GM12874 (cell line): ENCODE data around the gene LARGE1.

Experiments used
- TF ChIP-seq, protein P1 (sequence below): IDR thresholded peaks from 2 replicates; pipeline ENCODE4 v1.5.1; 2011; ENCODE audit warnings: low read depth, mild to moderate bottlenecking, control low read depth, low read length, moderate library complexity; ENCODE audit not compliant: insufficient read depth

LARGE1 gene

DNA sequence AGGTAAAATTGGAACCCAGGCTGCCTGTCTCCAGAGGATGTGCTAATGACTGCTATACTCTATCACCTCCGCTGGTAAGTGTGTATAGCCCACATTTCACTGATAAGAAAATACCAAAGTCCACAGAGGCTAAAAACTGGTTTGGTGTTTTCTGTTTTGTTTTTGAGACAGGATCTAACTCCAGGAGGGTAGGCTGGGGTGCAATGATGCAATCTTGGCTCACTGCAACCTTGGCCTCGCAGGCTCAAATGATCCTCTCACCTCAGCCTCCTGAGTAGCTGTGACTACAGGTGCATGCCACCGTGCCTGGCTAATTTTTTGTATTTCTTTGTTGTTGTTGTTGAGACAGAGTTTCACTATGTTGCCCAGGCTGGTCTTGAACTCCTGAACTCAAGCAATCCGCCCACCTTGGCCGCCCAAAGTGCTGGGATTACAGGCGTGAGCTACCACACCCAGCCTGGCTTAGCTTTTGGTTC, 409.8 kb downstream of the LARGE1 start:
- TF ChIP-seq, protein P1, sequence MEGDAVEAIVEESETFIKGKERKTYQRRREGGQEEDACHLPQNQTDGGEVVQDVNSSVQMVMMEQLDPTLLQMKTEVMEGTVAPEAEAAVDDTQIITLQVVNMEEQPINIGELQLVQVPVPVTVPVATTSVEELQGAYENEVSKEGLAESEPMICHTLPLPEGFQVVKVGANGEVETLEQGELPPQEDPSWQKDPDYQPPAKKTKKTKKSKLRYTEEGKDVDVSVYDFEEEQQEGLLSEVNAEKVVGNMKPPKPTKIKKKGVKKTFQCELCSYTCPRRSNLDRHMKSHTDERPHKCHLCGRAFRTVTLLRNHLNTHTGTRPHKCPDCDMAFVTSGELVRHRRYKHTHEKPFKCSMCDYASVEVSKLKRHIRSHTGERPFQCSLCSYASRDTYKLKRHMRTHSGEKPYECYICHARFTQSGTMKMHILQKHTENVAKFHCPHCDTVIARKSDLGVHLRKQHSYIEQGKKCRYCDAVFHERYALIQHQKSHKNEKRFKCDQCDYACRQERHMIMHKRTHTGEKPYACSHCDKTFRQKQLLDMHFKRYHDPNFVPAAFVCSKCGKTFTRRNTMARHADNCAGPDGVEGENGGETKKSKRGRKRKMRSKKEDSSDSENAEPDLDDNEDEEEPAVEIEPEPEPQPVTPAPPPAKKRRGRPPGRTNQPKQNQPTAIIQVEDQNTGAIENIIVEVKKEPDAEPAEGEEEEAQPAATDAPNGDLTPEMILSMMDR: no peak

GRCh38 chr22:33504941-33505625, 415.2 kb downstream of the LARGE1 start:
- TF ChIP-seq, protein P1: no peak

GRCh38 chr22:33496112-33496511, 424.2 kb downstream of the LARGE1 start:
- TF ChIP-seq, protein P1: no peak

DNA sequence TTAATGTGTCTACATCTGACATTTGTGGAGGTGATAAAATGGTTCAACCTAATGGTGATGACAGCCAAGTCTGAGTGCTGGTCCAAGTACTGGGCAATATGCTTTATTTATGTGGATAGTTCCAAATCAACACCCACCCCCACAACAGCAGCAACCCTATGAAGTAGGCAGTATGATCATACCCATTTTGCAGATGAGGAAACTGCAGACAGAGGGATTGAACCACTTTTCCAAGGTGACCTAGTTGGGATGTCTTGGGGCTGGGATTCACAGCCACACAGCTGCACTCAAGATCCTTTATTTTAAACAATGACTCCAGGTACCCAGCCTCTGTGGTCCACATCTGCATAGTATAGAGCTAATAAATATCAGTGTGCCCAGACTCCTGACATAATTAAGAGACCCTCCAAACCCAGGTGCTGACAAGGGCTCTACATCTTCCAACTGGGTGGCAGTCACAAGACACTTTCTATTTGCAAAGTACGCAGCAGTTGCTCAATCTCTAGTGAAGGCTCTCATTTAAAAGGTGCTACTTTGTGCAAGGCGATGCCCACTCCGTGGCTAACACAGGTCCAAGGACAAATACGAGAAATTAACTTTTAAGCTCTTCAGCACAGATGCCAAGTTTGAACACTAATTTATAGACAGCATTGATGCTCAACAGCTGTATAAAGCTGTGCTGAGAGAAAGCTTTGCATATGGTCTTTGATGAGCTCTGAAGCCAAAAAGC, 426.6 kb downstream of the LARGE1 start:
- TF ChIP-seq, protein P1: no peak

GRCh38 chr22:33492210-33492651, 428.0 kb downstream of the LARGE1 start:
- TF ChIP-seq, protein P1: no peak

DNA sequence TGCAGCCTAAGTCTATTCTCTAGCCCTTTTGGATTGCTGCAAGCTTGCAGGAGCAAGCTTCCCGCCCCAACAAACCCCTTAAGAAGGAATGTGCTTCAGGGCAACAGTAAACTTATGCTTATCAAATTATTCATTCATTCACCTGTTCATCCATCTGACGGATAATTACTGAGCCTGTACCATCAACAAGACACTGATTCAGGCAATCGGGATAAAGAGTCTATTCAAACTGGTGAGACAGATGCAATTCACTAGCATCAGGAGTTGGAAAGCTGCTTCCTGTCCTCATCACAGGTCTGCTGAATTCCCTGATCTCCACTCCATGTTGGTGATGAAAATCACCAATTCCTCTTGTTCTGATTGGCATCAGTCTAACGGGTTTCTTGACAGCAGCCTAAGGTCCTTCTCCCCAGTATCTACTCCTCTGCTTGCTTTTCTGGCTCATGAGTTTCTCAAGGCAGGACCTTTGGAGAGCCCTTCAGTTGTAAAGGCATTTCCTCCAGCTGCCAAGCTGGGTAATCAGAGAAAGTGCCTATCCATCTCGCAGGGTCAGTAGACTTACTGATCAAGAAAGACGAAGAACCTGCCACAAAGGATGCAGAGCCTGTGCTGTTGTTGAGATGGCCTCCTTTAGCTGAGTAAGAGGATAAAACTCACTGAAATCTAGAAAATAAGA, 433.1 kb downstream of the LARGE1 start:
- TF ChIP-seq, protein P1: no peak

DNA sequence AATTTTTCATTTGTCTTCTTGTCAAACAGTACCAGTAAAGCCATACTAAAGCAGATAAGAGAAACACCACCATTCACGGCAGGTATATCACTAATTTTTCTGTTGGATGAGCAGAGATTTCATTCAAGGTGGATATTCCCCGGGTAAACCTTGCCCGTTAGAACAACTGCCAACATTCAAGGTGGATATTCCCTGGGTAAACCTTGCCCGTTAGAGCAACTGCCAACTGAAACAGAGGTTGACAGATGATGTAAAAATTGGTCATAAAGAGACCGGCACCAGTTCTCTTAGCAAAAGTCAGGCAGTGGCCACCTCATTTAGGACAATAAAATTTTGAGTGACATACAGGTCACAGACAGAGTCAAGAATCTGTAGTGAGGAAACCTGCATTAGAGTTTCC, 438.7 kb downstream of the LARGE1 start:
- TF ChIP-seq, protein P1: no peak
